Measurements from ENCODE around the gene KHK. TPM values are rescaled to one million over a fixed set of nuclear protein-coding genes. Genes with fewer than 3 reads are reported as not detected.

Gene KHK
- total RNA-seq, 2 donors from 2014 or later = 0.91 to 7.0 TPM

GRCh38 chr2:27123302-27124150, 37.0 kb downstream of the KHK start, which contains the start of gene ABHD1:
Gene ABHD1 (plus strand): TSS chr2:27123815. CDS start chr2:27123949, 134 bp downstream.
- intact Hi-C loops (cut with DNase I) = loop anchor here (5.0 kb wide), 1 partner anchor 84 kb away; no protein-coding TSS in a partner anchor
- no peaks in the 10 kb centered on the region for H3K36me3 ChIP-seq
- H3K4me1 ChIP-seq (replicated peaks) = no peaks in the 10 kb centered on the region
- 6% methylated on average over 46 of the region's 47 CpGs for WGBS
- no peak within 1 kb of the TSS for H3K27ac ChIP-seq
- TF ChIP-seq POLR2AphosphoS5 (IDR thresholded peaks at IDR 0.05) (peak; percentile 6), POLR2A (IDR thresholded peaks at IDR 0.05) (no peak)
- no peaks in the 10 kb centered on the region for H3K27me3 ChIP-seq (replicated peaks; ENCODE audit: insufficient read depth)
- no peaks in the 10 kb centered on the region for H3K9me3 ChIP-seq
- DNase-seq (ENCODE audit: low spot score) = peak; percentile 61
- peak within 1 kb of the TSS; percentile 45 to 54 for H3K4me3 ChIP-seq

DNA sequence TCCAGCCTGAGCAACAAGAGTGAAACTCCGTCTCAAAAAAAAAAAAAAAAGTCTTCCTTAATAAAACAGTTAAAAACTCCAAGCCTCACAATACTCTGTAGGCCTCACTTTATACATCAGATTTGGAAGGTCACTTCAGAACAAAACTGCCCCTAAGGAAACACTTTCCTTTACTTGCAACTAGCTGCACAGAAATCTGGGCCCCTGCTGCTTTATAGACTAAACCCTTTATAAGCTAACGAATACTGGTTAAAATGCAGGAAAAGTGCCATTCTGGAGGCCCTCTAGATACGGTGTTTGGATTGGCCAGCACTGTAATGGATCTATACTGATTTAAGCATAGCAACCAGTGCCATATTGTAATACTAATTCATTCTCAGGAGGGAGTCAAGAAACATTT, 38.5 kb downstream of the KHK start:
- no peak overlapping the region for H3K4me3 ChIP-seq
- no peak for DNase-seq (ENCODE audit: low spot score)
- TF ChIP-seq POLR2AphosphoS5 (IDR thresholded peaks at IDR 0.05) = no peak
- no peak for TF ChIP-seq POLR2A (IDR thresholded peaks at IDR 0.05)
- TF ChIP-seq CTCF (IDR thresholded peaks at IDR 0.05) = no peak
- intact Hi-C loops (cut with DNase I) = no loop called here
- H3K27me3 ChIP-seq (replicated peaks; ENCODE audit: insufficient read depth) = no peaks in the 10 kb centered on the region
- no peaks in the 10 kb centered on the region for H3K4me1 ChIP-seq (replicated peaks)
- H3K9me3 ChIP-seq = no peaks in the 10 kb centered on the region
- WGBS = 95% methylated on average over 3 of the region's 3 CpGs
- H3K36me3 ChIP-seq = peaks cover 0 to under 1% of the 10 kb centered on the region in 2 donors
- H3K27ac ChIP-seq = no peak overlapping the region

DNA sequence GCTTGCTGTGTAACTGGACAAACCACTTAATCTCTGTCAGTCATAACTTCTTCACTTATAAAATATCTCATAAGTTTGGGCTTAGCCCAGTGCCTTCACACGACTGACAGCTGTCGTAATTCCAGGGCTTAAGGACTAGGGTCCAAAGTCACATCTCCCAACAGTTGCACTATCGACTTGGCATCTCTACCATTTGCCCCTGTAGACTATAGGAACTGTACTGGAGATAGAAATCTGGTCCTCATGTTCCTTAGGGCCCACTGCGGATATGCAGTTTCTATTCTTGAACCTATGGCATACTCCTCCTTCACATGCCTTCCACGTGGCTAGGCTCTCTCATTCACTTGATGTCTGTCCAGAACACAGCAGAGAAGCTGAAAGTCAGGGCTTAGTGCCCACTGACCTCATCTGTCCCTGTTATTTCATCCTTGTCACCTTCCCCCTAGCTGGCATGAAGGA, 39.7 kb downstream of the KHK start:
- Histone ChIP-seq H3K27me3 (replicated peaks; ENCODE audit: insufficient read depth) (no peaks in the 10 kb centered on the region), H3K4me1 (replicated peaks) (no peaks in the 10 kb centered on the region), H3K9me3 (no peaks in the 10 kb centered on the region), H3K4me3 (no peak overlapping the region), H3K36me3 (peaks cover 0 to 5% of the 10 kb centered on the region in 2 donors), H3K27ac (no peak overlapping the region)
- DNase-seq (ENCODE audit: low spot score) = no peak
- intact Hi-C loops (cut with DNase I) = no loop called here
- 59% methylated on average over 5 of the region's 5 CpGs for WGBS
- no peak for TF ChIP-seq CTCF (IDR thresholded peaks at IDR 0.05)
- no peak for TF ChIP-seq POLR2AphosphoS5 (IDR thresholded peaks at IDR 0.05)
- TF ChIP-seq POLR2A (IDR thresholded peaks at IDR 0.05) = no peak

- no peak for TF ChIP-seq POLR2AphosphoS5 (IDR thresholded peaks at IDR 0.05)
- no peak overlapping the region for H3K27ac ChIP-seq
- peaks cover 3% of the 10 kb centered on the region for H3K4me1 ChIP-seq (replicated peaks)
- no peak overlapping the region for H3K4me3 ChIP-seq
- no peaks in the 10 kb centered on the region for H3K9me3 ChIP-seq
- DNase-seq (ENCODE audit: low spot score) = no peak
- WGBS = 93% methylated on average over 9 of the region's 9 CpGs
- peaks cover 7 to 17% of the 10 kb centered on the region in 2 donors for H3K36me3 ChIP-seq
- H3K27me3 ChIP-seq (replicated peaks; ENCODE audit: insufficient read depth) = no peaks in the 10 kb centered on the region
- intact Hi-C loops (cut with DNase I) = no loop called here
These were observed 41.5 kb downstream of the KHK start for GRCh38 chr2:27127883-27128667.

DNA sequence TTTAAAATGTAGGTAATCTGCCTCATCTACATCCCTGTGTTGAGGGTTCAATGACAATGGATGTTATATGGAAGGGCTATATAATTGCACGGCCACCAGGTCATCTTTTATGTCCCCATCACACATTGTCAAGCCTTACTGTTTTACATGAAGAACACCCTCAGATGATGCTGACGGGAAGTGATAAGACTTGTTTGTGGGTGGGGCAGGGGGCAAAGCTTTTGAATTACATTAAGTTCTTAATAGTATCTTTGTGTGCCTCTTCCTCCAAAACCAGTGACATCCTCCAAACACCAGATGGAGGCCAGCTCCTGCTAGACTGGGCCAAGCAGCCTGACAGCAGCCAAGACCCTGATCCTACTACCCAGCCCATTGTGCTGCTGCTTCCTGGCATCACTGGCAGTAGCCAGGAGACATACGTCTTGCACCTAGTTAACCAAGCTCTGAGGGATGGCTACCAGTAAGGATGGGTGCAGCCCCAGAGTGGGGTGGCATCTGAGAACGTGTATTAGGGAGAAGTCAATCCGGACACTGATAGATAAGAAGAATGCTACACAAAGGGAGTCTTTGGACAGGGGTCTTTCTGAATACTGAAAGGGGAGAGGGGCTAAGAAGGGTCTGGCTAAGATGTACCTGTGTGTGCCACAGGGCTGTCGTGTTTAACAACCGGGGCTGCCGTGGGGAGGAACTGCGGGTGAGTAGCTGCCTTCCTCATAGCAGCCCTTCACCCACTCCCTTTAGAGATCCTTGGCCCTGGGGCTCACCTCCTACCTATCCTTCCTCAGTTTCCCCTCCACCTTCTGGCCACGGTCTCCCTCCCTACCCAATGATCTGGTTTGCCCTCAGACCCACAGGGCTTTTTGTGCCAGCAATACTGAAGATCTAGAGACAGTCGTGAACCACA, 42.3 kb downstream of the KHK start:
- no peak for DNase-seq (ENCODE audit: low spot score)
- Histone ChIP-seq H3K4me1 (replicated peaks) (peaks cover 8% of the 10 kb centered on the region), H3K9me3 (no peaks in the 10 kb centered on the region), H3K36me3 (peaks cover 7 to 17% of the 10 kb centered on the region in 2 donors), H3K27ac (no peak overlapping the region), H3K4me3 (no peak overlapping the region), H3K27me3 (replicated peaks; ENCODE audit: insufficient read depth) (no peaks in the 10 kb centered on the region)
- 75% methylated on average over 11 of the region's 11 CpGs for WGBS
- TF ChIP-seq POLR2AphosphoS5 (IDR thresholded peaks at IDR 0.05) = no peak
- TF ChIP-seq POLR2A (IDR thresholded peaks at IDR 0.05) = no peak
- intact Hi-C loops (cut with DNase I) = no loop called here

Measured in prostate gland (tissue), 2 donors.